Measurements from ENCODE around the gene DCTD. TPM values are rescaled to one million over a fixed set of nuclear protein-coding genes. Genes with fewer than 3 reads are reported as not detected.

DCTD gene
- total and polyA plus RNA-seq, 2 of the 13 experiments (the other 11 are each of a cell fraction or from before 2014, with no cell fraction given): 85.1 to 95.3 TPM

GRCh38 chr4:182880387-182881356 is 36.5 kb downstream of the DCTD start (continued):
- TF ChIP-seq MYPOP (CRISPR knock-in tag; IDR thresholded peaks at IDR 0.05) (0 out of 2 replicates have a peak, but pooled peaks have one; percentile 61), IRF9 (CRISPR knock-in tag; IDR thresholded peaks at IDR 0.05; ENCODE audit: borderline replicate concordance) (peak; percentile 79; the same call in 1 of the 2 replicates), ATF1 (CRISPR knock-in tag; IDR thresholded peaks at IDR 0.05) (peak; percentile 56), FOXA3 (CRISPR knock-in tag; IDR thresholded peaks at IDR 0.05) (peak; percentile 70), TOE1 (CRISPR knock-in tag; IDR thresholded peaks at IDR 0.05) (peak; percentile 20; the same call in 1 of the 2 replicates), ZNF484 (CRISPR knock-in tag; IDR thresholded peaks at IDR 0.05; ENCODE audit: borderline replicate concordance, low read depth) (0 out of 2 replicates have a peak, but pooled peaks have one; percentile 28), POLR2A (IDR thresholded peaks at IDR 0.05; ENCODE audit: insufficient read depth in 1 of 2, low read depth in 2 of 2, low read length in 2 of 2) (peak; percentile 77 to 78), ZNF670 (CRISPR knock-in tag; IDR thresholded peaks at IDR 0.05; ENCODE audit: borderline replicate concordance) (0 out of 2 replicates have a peak, but pooled peaks have one; percentile 55), DMAP1 (CRISPR knock-in tag; IDR thresholded peaks at IDR 0.05) (peak; percentile 86; the same call in 1 of the 2 replicates), ZNF792 (CRISPR knock-in tag; IDR thresholded peaks at IDR 0.05) (0 out of 2 replicates have a peak, but pooled peaks have one; percentile 60), ZNF44 (CRISPR knock-in tag; IDR thresholded peaks at IDR 0.05) (no peak; the same call in 1 of the 2 replicates), SKI (IDR thresholded peaks at IDR 0.05; ENCODE audit: partially characterized antibody) (no peak), SAP130 (CRISPR knock-in tag; IDR thresholded peaks at IDR 0.05; ENCODE audit: low read depth) (peak; percentile 75), ZFP91 (CRISPR knock-in tag; IDR thresholded peaks at IDR 0.05; ENCODE audit: borderline replicate concordance) (peak; percentile 82; the same call in 1 of the 2 replicates), ZFY (CRISPR knock-in tag; IDR thresholded peaks at IDR 0.05) (peak; percentile 84), PHB2 (IDR thresholded peaks at IDR 0.05; ENCODE audit: partially characterized antibody) (no peak), FOXA1 (IDR thresholded peaks at IDR 0.05) (no peak), FOXA1 (CRISPR knock-in tag; IDR thresholded peaks at IDR 0.05) (0 out of 2 replicates have a peak, but pooled peaks have one; percentile 23), SNAPC5 (CRISPR knock-in tag; IDR thresholded peaks at IDR 0.05; ENCODE audit: borderline replicate concordance) (0 out of 2 replicates have a peak, but pooled peaks have one; percentile 71), PATZ1 (CRISPR knock-in tag; IDR thresholded peaks at IDR 0.05) (peak; percentile 96), PITX1 (CRISPR knock-in tag; IDR thresholded peaks at IDR 0.05) (peak; percentile 95), KMT2A (CRISPR knock-in tag; IDR thresholded peaks at IDR 0.05) (peak; percentile 45; the same call in 1 of the 2 replicates), SIX4 (CRISPR knock-in tag; IDR thresholded peaks at IDR 0.05) (no peak), ZNF781 (CRISPR knock-in tag; IDR thresholded peaks at IDR 0.05; ENCODE audit: borderline replicate concordance, not compliant biosample characterization) (peak; percentile 45)

All from HepG2 (cell line).